Measurements from ENCODE around the gene CGNL1.
A peak's percentile ranks its signal among the peaks of the same experiment; 100 is the strongest.

The CGNL1 gene

GRCh38 chr15:57422113-57422754, 45.9 kb downstream of the CGNL1 start:
- peak; percentile 40 for DNase-seq (ENCODE audit: low read depth)

DNA sequence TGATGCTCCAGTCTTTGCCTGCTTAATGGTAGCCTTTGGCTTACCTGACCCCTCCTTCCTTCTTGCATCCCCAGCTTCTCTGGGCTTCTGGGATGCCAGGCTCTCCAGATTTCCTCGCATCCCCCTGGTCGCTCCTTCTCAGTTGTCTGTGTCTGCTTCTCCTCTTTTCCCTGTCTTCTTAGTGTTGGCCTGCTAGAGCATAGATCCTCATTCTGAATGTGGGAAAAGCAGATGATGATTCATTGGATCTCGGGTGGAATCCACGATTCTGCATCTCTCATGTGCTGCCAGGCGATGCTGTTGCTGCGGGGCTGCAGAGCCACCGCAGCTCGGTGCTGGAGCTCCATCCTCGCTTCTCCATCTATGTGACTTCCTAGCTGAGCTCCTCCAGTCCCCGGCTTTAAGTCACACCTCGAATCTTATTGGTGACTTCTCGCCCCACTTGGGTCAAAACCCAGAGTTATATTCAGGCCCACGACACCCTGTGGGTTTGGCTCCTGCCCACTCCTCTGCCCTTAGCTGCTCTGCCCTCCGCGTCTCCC, 47.4 kb downstream of the CGNL1 start:
- DNase-seq (ENCODE audit: low read depth): no peak

- DNase-seq (ENCODE audit: low read depth): no peak
Observed at GRCh38 chr15:57424628-57425405, 48.5 kb downstream of the CGNL1 start.

GRCh38 chr15:57425842-57426241, 49.5 kb downstream of the CGNL1 start:
- no peak for DNase-seq (ENCODE audit: low read depth)

- peak; percentile 58 for DNase-seq (ENCODE audit: low read depth)
Observed at GRCh38 chr15:57427367-57427821, 51.1 kb downstream of the CGNL1 start.

DNA sequence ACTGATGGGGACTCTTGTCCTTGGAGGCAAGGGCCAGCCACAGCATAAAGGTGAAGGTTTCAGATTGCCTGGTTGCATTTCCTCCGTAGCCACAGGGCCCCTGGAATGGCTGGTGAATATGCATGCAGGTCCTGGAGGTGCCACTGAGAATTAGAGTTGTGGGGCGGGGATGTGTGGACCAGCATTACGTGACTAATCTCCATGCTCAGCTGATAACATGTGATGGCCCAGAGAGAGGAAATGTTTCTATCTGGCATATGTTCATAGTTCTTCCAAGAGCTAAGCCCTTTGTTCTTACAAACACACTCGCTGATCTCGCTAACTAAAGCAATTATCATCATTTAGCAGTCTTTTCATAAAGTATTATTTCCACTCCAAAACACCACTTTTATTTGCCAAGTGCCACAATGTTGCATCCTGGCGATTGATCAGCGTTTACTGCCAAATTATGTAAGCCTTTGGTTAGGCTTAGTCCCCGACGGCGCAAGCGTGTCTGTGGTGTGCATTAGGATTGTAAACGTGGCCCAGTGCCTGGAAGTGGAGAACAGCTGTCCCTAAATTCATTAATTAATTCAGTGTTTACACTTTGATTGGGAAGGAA, 55.9 kb downstream of the CGNL1 start:
- DNase-seq (ENCODE audit: low read depth): no peak

GRCh38 chr15:57436166-57436565, 59.9 kb downstream of the CGNL1 start:
- DNase-seq (ENCODE audit: low read depth): no peak

GRCh38 chr15:57436961-57437360, 60.7 kb downstream of the CGNL1 start:
- no peak for DNase-seq (ENCODE audit: low read depth)

DNA sequence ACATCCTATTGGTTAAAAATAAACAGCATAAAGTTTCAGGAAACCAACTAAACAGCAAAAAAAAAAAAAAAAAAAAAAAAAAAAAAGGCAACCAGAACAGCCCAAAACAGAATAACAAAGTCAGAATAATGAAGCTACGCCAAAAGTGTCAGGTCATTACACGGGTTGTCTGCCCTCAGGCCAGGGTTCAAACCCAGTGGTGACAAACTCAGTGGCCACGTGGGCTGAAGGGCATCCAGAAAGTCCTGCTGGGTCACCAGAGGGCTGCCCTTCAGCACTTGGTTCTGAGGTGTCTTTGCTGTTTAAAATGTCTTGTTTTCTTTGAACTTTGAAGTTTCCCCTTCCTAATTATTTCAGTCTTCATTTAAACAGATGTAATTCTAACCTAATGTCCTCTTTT, 61.3 kb downstream of the CGNL1 start:
- no peak for DNase-seq (ENCODE audit: low read depth)

- DNase-seq (ENCODE audit: low read depth): no peak
Observed at GRCh38 chr15:57438166-57438565, 61.9 kb downstream of the CGNL1 start.

- no peak for DNase-seq (ENCODE audit: low read depth)
Observed at GRCh38 chr15:57439128-57440027, 63.1 kb downstream of the CGNL1 start.

DNA sequence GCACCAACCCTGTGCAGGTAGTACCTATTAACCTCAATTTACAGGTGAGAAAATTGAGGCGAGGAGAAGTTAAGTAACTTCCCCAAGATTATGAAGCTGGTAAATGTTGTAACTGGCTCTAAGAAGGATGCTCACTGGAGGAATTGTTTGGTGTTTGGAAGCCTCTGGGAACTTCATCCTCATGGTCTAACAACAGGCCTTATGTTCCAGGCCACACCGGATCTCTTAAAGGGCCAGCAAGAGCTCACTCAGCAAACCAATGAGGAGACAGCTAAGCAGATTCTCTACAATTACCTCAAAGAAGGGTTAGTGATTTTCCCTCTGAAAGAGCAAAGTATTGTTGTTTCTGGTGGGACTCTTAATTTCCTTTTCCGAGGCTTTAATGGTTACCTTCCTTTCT, 63.9 kb downstream of the CGNL1 start:
- no peak for DNase-seq (ENCODE audit: low read depth)

DNA sequence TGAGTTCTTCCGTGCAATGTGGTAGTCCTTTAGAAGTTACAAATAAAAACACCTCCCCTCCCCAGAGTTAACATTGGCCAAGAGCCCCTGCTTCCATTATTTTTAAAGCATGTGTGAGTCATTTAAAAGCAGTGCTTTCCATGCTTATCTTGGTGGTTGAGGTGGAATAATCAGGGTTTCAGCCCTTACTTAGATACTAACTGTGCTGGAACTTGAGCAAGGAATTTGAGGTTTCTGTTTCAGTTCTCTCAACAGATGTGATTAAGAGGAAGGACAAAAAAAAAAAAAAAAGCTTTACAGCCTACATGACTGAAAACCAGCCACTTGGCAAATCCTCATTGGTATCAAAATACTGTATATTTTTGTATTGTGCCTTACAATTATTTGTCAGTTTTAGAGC, 64.5 kb downstream of the CGNL1 start:
- DNase-seq (ENCODE audit: low read depth): peak; percentile 29

- DNase-seq (ENCODE audit: low read depth): no peak
Observed at GRCh38 chr15:57442335-57442734, 66.0 kb downstream of the CGNL1 start.

DNA sequence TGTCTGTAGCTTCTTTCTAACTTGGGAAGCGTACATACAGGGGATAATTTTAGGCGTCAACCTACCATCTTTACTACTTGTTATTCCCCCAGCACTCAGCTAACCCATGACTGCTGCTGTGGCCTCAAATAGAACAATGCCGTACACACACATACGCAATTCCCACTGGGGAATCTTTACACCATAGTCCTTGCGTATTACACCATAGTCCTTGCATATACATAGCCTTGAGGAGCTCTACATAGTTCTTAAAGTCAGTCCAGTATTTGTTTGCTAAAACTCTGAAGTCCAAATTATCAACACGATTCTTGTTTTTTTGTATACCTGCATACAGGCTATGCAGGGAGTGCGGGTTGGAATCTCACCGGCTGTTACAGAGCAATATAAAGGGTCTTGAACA, 67.2 kb downstream of the CGNL1 start:
- no peak for DNase-seq (ENCODE audit: low read depth)

GRCh38 chr15:57444877-57445513, 68.7 kb downstream of the CGNL1 start:
- DNase-seq (ENCODE audit: low read depth): peak; percentile 33

DNA sequence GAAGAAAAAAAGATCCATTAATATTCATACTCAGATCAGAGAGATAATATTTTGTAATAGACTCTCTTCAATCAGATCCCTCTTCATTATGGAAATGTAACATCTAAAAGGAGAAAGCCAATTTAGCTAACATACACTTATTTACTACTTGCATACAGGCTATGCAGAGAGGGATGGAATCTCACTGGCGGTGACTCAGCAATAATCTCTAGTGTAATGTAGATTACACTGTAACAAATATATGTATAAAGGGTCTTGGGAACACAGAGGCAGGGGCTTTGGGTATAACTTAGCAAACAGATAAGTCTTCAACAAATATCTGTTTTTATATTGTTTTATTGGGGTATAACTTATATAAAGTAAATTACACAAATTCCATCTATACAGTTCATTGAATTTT, 69.6 kb downstream of the CGNL1 start:
- DNase-seq (ENCODE audit: low read depth): no peak

GRCh38 chr15:57446393-57446792, 70.1 kb downstream of the CGNL1 start:
- DNase-seq (ENCODE audit: low read depth): no peak

DNA sequence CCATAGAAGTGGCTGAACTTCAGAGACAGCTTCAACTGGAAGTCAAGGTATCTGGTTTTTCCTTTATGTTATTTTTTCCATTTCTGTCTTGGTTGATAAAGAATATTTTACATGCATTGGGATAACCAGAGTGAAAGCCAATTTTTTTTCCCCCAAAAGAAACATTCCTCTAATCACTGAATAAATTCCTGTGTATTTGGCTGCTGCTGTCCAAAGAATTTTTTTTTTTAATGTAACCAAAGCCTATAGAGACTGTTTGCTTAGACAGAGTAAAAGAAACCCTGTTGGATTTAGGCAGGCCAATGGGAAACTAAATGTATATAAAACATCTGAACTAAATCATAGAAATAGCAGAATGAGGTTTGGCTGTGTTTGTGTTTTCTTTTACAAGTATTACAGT, 75.2 kb downstream of the CGNL1 start:
- DNase-seq (ENCODE audit: low read depth): no peak

DNA sequence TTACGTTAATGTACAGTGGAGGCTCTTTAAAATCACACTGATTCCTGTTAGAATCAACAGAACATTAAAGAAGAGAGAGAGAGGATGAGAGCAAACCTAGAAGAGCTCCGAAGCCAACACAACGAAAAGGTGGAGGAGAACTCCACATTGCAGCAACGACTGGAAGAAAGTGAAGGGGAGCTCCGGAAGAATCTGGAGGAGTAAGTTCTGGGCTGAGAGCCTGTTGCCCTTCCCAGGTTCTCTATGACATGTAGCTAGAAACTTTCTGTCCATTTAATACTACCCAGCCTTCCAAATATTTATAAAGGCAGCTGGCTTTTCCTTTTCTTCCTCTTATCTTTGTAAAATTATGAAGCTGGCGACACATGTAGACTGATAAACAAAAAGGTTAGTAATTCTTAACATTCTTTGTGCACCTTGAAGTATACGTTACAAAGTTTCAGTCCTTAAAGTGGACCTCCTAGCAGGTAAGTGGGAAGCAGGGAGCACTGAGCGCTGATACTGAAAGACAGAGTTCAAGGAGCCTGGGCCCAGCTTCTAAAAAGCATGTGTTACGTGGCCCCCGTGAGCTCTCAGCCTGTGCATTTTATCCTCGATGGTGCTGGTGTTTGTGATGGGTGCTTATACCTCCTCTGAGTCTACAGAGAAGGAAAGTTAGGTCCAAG, 75.9 kb downstream of the CGNL1 start:
- DNase-seq (ENCODE audit: low read depth): no peak

GRCh38 chr15:57455929-57456328, 79.6 kb downstream of the CGNL1 start:
- DNase-seq (ENCODE audit: low read depth): no peak
